ENCODE data around the gene ARHGEF17. TPM values are rescaled to one million over a fixed set of nuclear protein-coding genes. Genes with fewer than 3 reads are reported as not detected.

Gene ARHGEF17
- total RNA-seq, 3 donors from 2014 or later, result 0.13 to 0.27 (median 0.13) TPM

- Mint-ChIP-seq H3K27me3 (ENCODE audit: low read depth) (no peaks in the 10 kb centered on the region), H3K4me3 (no peak overlapping the region), H3K4me1 (ENCODE audit: low read depth) (peaks cover 82% of the 10 kb centered on the region), H3K9me3 (no peaks in the 10 kb centered on the region), H3K36me3 (ENCODE audit: insufficient read depth) (no peaks in the 10 kb centered on the region)
- no peak for ATAC-seq
- DNase-seq, result no peak
Measured at GRCh38 chr11:73383249-73384124, 75.4 kb downstream of the ARHGEF17 start.

- H3K4me3 Mint-ChIP-seq, result no peak overlapping the region
- no peaks in the 10 kb centered on the region for H3K9me3 Mint-ChIP-seq
- no peak for DNase-seq
- peaks cover 76% of the 10 kb centered on the region for H3K4me1 Mint-ChIP-seq (ENCODE audit: low read depth)
- no peaks in the 10 kb centered on the region for H3K36me3 Mint-ChIP-seq (ENCODE audit: insufficient read depth)
- ATAC-seq, result no peak
- no peaks in the 10 kb centered on the region for H3K27me3 Mint-ChIP-seq (ENCODE audit: low read depth)
Measured at GRCh38 chr11:73384125-73384441, 76.0 kb downstream of the ARHGEF17 start.

DNA sequence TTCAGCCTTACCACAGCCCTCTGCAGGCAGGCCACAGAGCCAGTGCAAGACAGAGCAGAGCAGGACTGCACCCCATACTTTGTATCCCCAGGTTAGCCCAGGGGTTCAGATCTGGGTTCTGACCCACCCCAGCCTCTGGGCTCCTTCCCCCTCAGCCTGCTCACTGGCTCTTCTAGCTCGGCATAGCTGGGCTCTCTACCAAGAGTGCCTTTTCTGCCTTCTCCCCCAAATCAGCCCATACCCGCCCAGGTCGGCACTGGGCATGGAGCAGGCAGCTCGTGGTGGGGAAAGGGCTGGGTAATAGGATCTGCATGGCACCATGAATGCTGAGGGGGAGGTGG is 76.4 kb downstream of the ARHGEF17 start:
- Mint-ChIP-seq H3K9me3 (no peaks in the 10 kb centered on the region), H3K4me1 (ENCODE audit: low read depth) (peaks cover 73% of the 10 kb centered on the region), H3K4me3 (peak overlapping the region; percentile 26), H3K36me3 (ENCODE audit: insufficient read depth) (no peaks in the 10 kb centered on the region), H3K27me3 (ENCODE audit: low read depth) (no peaks in the 10 kb centered on the region)
- ATAC-seq (no peak), DNase-seq (no peak)

DNA sequence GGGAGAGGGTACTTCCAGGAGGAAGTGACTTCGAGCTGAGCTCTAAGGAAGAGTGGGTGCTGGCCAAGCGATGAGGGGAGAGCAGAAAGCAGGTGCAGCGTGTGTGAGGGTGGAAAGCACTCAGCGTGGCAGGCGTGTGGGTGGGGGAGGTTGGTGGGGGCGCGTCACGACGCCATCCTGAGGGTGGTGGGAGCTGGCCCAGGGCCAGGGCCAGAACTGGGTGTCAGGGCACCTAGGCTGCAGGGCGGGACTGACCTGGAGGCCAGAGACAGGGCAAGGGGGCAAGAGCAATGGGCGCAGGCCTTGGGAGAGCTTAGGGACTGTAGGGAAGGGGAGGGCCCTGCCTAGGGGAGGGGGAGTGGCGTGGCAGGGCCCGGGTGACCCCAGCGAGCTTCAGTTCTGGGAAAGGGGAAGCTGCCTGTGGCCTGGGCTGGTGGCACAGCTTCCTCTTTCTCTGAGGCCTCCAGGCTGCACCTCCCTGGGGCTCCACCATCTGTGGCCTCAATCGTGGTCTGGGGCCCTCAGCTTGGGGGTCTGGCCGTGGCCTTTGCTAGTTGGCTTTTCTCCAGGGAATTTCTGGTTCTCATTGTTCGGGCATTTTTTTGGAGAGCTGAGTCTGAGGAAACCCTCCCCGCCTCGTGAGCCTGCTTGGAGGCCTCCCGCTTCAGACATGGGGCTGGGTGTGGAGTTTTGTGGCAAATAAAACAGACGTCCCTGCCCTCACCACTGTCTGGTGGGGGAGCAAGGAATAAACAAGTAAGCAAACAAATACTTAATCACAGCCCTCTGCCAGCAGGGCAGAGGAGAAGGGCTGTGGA is 77.0 kb downstream of the ARHGEF17 start:
- H3K4me3 Mint-ChIP-seq, result peak overlapping the region; percentile 26
- no peaks in the 10 kb centered on the region for H3K27me3 Mint-ChIP-seq (ENCODE audit: low read depth)
- ATAC-seq, result peak; percentile 5 to 35
- no peaks in the 10 kb centered on the region for H3K9me3 Mint-ChIP-seq
- H3K4me1 Mint-ChIP-seq (ENCODE audit: low read depth), result peaks cover 70% of the 10 kb centered on the region
- H3K36me3 Mint-ChIP-seq (ENCODE audit: insufficient read depth), result no peaks in the 10 kb centered on the region
- peak; percentile 34 for DNase-seq

- H3K4me1 Mint-ChIP-seq (ENCODE audit: low read depth), result peaks cover 65% of the 10 kb centered on the region
- H3K4me3 Mint-ChIP-seq, result no peak overlapping the region
- no peaks in the 10 kb centered on the region for H3K27me3 Mint-ChIP-seq (ENCODE audit: low read depth)
- no peaks in the 10 kb centered on the region for H3K9me3 Mint-ChIP-seq
- no peak for ATAC-seq
- no peak for DNase-seq
- H3K36me3 Mint-ChIP-seq (ENCODE audit: insufficient read depth), result no peaks in the 10 kb centered on the region
Measured at GRCh38 chr11:73386016-73386415, 77.9 kb downstream of the ARHGEF17 start.

- H3K27me3 Mint-ChIP-seq (ENCODE audit: low read depth), result no peaks in the 10 kb centered on the region
- ATAC-seq (no peak), DNase-seq (no peak)
- H3K4me3 Mint-ChIP-seq, result no peak overlapping the region
- no peaks in the 10 kb centered on the region for H3K9me3 Mint-ChIP-seq
- peaks cover 62% of the 10 kb centered on the region for H3K4me1 Mint-ChIP-seq (ENCODE audit: low read depth)
- no peaks in the 10 kb centered on the region for H3K36me3 Mint-ChIP-seq (ENCODE audit: insufficient read depth)
Measured at GRCh38 chr11:73386546-73386945, 78.5 kb downstream of the ARHGEF17 start.

GRCh38 chr11:73387594-73388264 is 79.7 kb downstream of the ARHGEF17 start:
- Mint-ChIP-seq H3K4me3 (no peak overlapping the region), H3K36me3 (ENCODE audit: insufficient read depth) (no peaks in the 10 kb centered on the region), H3K27me3 (ENCODE audit: low read depth) (no peaks in the 10 kb centered on the region), H3K4me1 (ENCODE audit: low read depth) (peaks cover 53% of the 10 kb centered on the region), H3K9me3 (no peaks in the 10 kb centered on the region)
- DNase-seq (no peak), ATAC-seq (no peak)

- Mint-ChIP-seq H3K9me3 (no peaks in the 10 kb centered on the region), H3K4me3 (no peak overlapping the region), H3K27me3 (ENCODE audit: low read depth) (no peaks in the 10 kb centered on the region), H3K36me3 (ENCODE audit: insufficient read depth) (no peaks in the 10 kb centered on the region), H3K4me1 (ENCODE audit: low read depth) (peaks cover 49% of the 10 kb centered on the region)
- no peak for DNase-seq
- ATAC-seq, result no peak
Measured at GRCh38 chr11:73388265-73389133, 80.4 kb downstream of the ARHGEF17 start.

DNA sequence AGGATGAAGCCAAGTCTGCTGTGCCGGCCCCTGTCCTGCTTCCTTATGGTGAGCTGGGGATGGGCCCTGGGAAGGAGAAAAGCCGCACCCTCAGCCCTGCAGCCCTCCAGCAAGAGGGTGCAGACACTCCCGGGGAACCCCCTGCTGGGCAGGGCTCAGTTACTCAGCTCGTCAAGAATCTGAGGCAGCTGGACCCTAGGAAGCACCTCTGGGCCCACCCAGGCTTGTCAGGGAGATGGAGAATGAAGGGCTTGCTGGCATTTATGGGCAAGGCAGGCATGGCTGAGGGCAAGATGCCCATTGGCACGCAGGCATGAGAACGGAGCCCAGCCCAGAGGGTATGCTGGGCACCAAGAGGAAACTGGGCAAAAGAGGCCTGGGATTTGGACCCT is 81.1 kb downstream of the ARHGEF17 start:
- DNase-seq (no peak), ATAC-seq (no peak)
- no peaks in the 10 kb centered on the region for H3K36me3 Mint-ChIP-seq (ENCODE audit: insufficient read depth)
- H3K9me3 Mint-ChIP-seq, result no peaks in the 10 kb centered on the region
- H3K4me3 Mint-ChIP-seq, result no peak overlapping the region
- H3K4me1 Mint-ChIP-seq (ENCODE audit: low read depth), result peaks cover 42% of the 10 kb centered on the region
- no peaks in the 10 kb centered on the region for H3K27me3 Mint-ChIP-seq (ENCODE audit: low read depth)

GRCh38 chr11:73389916-73390315 is 81.8 kb downstream of the ARHGEF17 start:
- Mint-ChIP-seq H3K36me3 (ENCODE audit: insufficient read depth) (no peaks in the 10 kb centered on the region), H3K4me1 (ENCODE audit: low read depth) (peaks cover 34% of the 10 kb centered on the region), H3K9me3 (no peaks in the 10 kb centered on the region), H3K4me3 (no peak overlapping the region), H3K27me3 (ENCODE audit: low read depth) (no peaks in the 10 kb centered on the region)
- DNase-seq, result no peak
- no peak for ATAC-seq

GRCh38 chr11:73390601-73391565 is 82.8 kb downstream of the ARHGEF17 start:
- Mint-ChIP-seq H3K27me3 (ENCODE audit: low read depth) (no peaks in the 10 kb centered on the region), H3K9me3 (no peaks in the 10 kb centered on the region), H3K4me3 (no peak overlapping the region), H3K36me3 (ENCODE audit: insufficient read depth) (peaks cover 1% of the 10 kb centered on the region), H3K4me1 (ENCODE audit: low read depth) (peaks cover 25% of the 10 kb centered on the region)
- ATAC-seq, result no peak
- no peak for DNase-seq

GRCh38 chr11:73391665-73392064 is 83.6 kb downstream of the ARHGEF17 start:
- Mint-ChIP-seq H3K9me3 (no peaks in the 10 kb centered on the region), H3K4me3 (no peak overlapping the region), H3K27me3 (ENCODE audit: low read depth) (no peaks in the 10 kb centered on the region), H3K4me1 (ENCODE audit: low read depth) (peaks cover 18% of the 10 kb centered on the region), H3K36me3 (ENCODE audit: insufficient read depth) (peaks cover 3% of the 10 kb centered on the region)
- ATAC-seq (no peak), DNase-seq (no peak)
